ENCODE measurements around the gene RPL29. TPM values are rescaled to one million over a fixed set of nuclear protein-coding genes. Genes with fewer than 3 reads are reported as not detected.

Gene RPL29
- total and polyA plus RNA-seq, 2 of the 8 experiments (the other 6 are each of a cell fraction or from before 2014, with no cell fraction given), result 1,467 to 2,660 TPM

- TF ChIP-seq EGR1 (IDR thresholded peaks at IDR 0.05; ENCODE audit: borderline replicate concordance, low read depth, low read length) (no peak), NRF1 (IDR thresholded peaks at IDR 0.05; ENCODE audit: low read depth, low read length) (no peak), E2F6 (IDR thresholded peaks at IDR 0.05) (no peak), BRCA1 (IDR thresholded peaks at IDR 0.05; ENCODE audit: low read depth, low read length) (no peak), MAFK (IDR thresholded peaks at IDR 0.05; ENCODE audit: low read depth, low read length) (no peak), CBX8 (IDR thresholded peaks at IDR 0.05; ENCODE audit: borderline replicate concordance, low read depth, low read length) (no peak)
Measured at GRCh38 chr3:52015438-52016228, 19.9 kb upstream of the RPL29 start (continued).
